IPS DF 19.7 (cell line): Measurements from ENCODE around the gene C2orf76.
"Not testable (repeated sequence)": the region's sequence is repeated elsewhere in the genome, so short reads cannot be mapped to it uniquely, and the experiment has no call there.

Experiments used
- DNase-seq: peaks from one replicate; pipeline ENCODE4 v3.0.0-alpha.2; 2013; ENCODE audit warnings: low read depth, low spot score

Gene C2orf76

DNA sequence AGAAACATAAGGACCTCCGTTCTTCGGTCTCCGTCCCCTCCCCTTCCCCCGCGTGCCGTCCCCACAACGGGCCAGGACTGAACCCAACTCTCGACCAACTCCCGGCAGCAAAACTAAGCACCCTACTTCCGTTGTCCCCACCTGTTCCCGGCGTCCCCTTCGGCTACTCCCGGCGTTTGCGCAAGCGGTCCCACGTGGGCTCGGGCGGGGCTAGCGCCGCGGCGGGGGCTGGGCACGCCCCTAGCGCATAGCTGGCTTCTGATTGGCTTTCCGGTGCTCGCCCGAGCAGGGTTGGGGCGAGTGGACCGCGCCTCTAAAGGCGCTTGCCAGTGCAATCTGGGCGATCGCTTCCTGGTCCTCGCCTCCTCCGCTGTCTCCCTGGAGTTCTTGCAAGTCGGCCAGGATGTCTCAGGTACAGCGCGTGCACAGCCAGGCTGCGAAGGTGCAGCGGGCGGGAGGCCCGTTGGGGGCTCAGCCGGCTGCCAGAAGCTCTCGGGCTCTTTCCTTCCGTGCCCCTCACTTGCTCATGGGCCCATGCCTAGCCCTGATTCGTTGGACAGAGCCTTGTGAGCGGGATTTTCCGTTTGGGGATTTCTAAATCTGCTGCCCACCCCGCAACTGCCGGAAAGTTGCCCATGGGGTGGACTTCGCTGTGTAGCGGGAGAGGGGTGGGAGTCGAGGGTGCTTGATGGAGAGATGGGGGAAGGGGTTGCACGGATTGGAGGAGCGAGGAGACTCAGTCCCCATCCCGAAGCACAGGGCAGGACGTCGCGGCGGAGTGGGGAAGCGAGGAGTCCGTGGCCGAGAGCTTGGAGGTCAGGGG, at the start of gene C2orf76, which contains the start of gene DBI:
Gene C2orf76, minus strand, starts transcription at position 186 of the 823 bp plus-strand sequence. CDS start 26,875 bp downstream, outside the sequence.
Gene DBI, plus strand, starts transcription at position 329 of the 823 bp plus-strand sequence. Its CDS starts 75 bp downstream, at position 404.
- peak; percentile 80 for DNase-seq

- no peak for DNase-seq
Measured at GRCh38 chr2:119415630-119416029, 49.0 kb upstream of the C2orf76 start.

DNA sequence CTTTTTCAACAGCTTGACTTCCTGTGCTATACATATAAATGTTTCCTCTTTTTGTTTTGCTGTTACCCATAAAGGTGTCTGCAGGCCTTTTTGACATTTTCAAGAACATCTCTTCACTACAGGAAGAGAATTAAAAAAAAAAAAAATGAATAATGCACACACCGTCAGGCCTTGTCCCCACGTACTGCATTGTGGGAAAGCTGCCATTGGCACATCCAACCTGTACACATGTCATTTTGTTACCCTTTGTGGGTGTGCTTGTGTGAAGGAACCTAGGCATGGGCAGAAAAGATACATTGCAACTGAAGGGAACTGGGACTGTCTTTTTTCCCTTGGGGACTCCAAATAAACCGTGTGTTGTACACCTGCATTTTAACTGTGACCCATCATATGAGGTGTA, 48.3 kb upstream of the C2orf76 start:
- no peak for DNase-seq

DNA sequence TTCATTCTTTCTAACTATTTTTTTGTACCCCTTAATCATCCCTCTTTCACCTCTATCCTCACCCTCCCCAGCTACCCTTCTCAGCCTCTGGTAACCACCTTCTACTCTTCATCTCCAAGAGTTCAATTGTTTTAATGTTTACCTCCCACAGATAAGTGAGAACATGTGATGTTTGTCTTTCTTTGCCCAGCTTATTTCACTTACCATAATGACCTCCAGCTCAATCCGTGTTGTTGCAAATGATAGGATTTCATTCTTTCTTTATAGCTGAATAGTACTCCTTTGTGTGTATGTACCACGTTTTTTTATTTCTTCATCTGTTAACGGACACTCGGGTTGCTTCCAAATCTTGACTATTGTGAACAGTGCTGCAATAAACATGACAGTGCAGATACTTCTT, 42.9 kb upstream of the C2orf76 start:
- DNase-seq = no peak

GRCh38 chr2:119408221-119408619, 41.6 kb upstream of the C2orf76 start:
- no peak for DNase-seq

DNA sequence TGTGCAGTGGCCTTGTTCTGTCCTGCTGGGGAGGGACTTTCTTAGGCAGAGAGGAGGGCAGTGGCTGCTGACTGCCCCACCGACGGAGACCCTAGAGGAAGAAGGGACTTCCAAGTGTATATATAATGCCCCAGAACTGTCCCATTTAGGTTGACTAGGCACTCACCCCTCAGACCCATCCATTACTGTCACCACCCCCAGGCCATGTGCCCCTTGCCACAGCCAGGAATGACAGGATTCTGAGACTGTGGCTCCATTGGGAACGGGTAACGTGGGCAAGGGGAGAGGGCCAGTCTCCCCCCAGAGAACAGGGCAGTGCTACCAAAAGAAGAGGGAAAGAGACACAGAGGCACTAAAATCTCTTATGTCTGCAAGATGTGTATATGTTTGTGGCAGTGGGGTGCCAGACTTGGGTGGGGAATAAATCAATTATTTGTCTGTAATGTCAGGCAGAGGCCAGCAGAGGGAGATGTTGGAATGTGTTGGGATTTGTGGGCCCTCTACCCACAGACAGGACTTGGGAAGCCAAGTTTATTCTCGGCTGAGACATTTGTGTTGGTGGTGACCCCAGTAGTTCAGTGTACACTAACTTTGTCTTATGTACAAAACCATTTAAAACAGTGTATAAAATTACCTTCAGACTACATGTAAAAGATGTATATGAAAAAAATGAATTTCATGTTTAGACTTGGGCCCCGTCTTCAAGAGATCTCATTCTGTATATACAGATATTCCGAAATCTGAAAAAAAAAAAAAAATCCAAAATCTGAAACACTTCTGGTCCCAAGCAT, 41.0 kb upstream of the C2orf76 start:
- DNase-seq = no peak

- no peak for DNase-seq
Measured at GRCh38 chr2:119405151-119405550, 38.5 kb upstream of the C2orf76 start.

DNA sequence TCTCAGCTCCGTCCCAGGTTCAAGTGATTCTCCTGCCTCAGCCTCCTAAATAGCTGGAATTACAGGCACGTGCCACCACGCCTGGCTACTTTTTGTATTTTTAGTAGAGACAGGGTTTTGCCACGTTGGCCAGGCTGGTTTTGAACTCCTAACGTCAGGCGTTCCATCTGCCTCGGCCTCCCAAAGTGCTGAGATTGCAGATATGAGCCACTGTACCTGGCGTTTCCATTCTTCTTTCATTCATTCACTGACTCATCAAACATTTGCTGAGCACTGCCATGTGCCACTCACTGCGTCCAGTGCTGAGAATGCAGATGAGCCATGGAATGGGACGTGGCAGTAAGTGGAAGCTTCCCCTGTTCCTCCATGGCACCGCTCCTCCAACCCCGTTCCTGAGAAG, 37.0 kb upstream of the C2orf76 start:
- not testable (repeated sequence) for DNase-seq

DNA sequence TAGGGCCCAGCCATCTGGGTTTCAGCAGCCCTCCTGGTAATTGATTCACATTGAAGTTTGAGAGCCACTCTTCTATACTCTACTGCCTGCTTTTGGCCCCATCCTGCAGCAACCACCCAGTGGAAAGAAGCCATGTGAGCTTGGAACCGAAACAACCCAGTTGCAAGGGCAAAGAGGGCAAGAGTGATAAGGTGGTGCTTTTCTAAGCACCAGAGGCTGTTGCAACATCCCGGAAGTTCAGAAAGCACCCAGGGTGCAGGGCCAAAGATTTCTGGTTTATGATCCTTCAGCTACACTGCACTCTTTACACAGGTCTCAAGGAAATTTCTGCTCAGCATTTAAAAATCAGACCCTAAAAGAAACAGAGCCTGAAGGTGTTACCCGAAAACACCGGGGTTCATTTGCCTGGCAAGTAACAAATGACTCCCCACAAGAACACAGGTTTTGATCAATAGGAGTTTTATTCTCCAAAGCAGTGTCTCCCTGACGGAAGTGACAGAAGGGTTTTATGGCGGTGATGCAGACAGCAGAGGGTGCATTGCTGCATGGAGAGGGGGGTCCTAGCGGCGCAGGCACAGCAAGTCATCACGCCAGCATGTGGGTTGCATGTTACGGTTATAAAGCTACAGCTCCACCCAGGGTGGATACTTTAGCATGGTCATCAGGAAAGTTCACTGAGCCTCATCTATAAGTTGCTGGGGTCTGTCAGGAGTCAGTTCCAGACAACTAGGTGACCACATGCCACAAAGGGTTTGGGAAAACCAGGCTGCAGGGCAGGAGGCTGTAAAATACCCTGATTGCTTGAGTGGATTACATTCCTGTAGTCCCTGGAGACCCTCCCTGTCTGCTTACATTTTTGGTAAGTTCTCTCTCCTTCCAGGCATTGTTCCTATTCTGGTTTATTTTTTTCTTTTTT, 36.3 kb upstream of the C2orf76 start:
- DNase-seq = no peak

- DNase-seq = no peak
Measured at GRCh38 chr2:119402106-119402505, 35.5 kb upstream of the C2orf76 start.

GRCh38 chr2:119397196-119397595, 30.6 kb upstream of the C2orf76 start:
- DNase-seq = no peak

DNA sequence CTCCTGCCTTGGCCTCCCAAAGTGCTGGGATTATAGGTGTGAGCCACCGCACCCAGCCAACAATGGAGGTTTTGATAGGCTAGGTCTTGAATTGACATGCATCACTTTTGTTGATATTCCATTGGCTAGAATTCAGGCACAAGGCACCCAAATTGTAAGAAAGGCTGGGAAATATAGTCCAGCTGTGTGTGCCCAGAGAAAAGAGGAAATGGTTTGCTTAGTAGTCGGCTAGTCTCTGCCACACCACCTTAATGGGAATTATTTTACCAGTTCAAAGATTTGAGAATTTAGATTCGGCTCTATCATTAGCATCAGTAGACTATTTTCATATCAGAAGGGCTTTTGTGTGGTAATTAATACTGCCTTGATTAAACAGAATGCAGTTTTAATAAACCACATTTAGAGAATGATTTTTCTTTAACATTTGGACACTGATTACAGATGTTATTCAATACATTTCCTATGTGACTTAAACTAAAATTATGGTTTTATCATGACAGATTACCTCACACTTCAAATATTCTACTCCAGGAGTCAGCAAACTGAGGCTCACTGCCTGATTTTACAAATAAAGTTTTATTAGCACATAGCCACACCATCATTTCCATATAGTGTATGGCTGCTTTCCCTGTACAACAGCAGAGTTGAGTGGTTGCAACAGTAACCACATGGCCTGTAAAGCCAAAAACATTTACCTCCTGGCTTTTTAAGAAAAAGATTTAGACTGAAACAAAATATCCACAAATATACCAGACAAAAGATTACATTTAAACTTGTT, 27.5 kb upstream of the C2orf76 start:
- DNase-seq = no peak

GRCh38 chr2:119389615-119390306, 23.1 kb upstream of the C2orf76 start:
- no peak for DNase-seq

DNA sequence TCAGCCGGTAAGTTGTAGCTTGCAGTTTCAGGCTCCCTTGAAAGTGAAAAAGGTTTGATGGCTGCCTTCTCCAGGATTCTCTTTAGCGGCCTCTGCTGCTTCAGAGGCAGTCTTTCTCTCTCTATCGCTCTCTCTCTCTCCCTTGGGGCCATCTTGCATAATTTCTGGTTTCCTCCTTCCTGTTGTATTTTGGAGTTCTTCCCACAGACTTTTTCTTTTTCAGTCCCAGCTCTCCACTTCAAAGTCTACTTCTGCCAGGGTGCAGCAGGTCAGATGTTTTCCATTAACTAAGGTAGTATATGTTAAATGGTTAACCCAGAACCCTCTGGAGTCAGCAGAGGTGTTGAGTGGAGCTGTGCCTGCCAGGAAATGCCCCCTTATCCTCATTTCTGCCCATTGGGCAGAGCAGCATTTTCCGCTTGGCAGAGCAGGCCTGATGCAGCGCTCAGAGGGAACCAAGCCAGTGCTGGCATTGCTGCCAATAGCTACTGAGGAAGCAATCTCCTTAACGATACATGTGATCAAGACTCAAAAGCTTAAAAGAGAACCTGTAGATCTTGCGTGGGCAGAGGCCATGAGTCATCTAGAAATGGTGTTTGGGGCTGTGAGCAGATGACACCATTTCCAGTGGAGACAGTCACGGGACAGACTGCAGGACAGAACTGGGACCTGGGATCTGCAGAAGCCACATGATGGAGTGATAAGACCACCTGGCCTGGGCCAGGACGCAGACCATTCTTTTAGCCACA, 20.9 kb upstream of the C2orf76 start:
- no peak for DNase-seq

DNA sequence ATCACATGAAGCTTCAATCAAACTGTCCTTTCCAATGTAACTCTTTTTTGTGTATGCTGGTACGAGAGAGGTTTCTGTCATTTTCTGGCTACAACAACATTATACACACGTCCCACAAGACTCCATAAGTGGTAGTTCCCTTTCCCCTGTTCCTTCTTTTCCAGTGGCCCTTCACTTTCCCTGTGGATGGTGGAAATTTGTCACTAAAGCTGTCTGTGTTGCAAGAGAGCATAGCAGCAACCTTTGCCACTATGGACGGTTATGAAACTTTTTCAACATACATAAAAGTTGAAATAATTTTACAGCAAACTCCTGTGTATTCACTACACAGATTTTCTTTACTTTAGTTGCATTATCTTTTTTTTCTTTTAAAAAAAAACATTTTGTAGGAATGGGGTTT, 18.8 kb upstream of the C2orf76 start:
- no peak for DNase-seq

- no peak for DNase-seq
Measured at GRCh38 chr2:119384971-119385370, 18.3 kb upstream of the C2orf76 start.

DNA sequence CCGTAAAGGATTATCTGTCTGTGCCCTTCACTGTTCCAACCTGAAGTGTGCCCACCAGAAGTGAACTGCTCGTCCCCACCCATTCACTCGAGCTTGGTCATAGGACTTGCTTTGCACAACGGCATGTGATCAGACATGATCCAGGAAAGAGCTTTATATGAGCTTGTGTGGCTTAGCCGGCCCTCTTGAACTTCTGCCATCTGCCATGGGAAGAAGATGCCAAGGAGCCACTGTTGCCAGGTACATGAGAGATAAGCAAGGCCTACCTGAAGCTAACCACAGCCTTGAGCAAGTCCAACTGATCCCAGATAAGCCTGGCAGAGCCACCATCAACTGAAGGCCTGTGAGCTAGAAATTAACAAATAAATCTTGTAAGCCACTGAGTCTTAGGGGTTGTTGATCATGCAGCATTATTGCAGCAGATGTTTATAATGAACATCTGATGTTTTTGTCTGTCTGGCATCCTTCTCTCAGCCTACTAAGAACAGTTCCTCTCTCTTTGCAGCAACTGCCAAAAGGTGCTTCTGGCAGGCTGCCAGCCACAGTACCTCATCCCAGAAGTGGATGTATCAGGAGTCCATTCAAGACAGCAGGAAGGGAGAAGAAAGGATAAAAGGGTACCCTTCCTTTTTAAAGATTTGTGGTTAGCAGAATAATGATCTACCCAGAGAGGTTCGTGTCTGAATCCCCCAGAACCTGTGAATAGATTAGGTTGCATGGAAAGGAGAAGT, 16.9 kb upstream of the C2orf76 start:
- no peak for DNase-seq

GRCh38 chr2:119378566-119378965, 11.9 kb upstream of the C2orf76 start:
- no peak for DNase-seq

DNA sequence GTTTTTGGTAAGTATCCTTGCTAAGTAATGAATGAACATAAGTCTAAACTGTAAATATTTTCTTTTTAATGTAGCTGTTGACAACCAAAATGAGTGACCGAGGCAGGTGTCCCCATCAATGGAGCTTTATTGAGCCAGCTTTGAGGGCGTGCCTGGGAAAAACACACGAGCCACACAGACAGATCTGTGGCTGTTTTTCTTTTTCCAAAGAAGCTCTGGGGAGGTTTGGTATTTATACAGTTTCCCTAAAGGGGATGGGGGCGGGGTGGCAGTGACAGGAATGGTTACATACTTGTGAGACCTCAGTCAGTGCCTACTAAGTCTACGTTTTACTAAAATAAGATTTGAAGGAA, 11.3 kb upstream of the C2orf76 start:
- no peak for DNase-seq
